Suprapubic skin (tissue), 4 donors: ENCODE results near the gene SUPT4H1. TPM values are rescaled to one million over a fixed set of nuclear protein-coding genes. Genes with fewer than 3 reads are reported as not detected.

Source experiments
- DNase-seq, 2 donors: peaks; one replicate each; pipeline ENCODE4 v3.0.0-alpha.2; 2019; ENCODE audit warnings: low spot score in 2 of 2
- H3K27ac ChIP-seq: fragments of 200-600 bp; sonication (generic); one replicate; pipeline ENCODE4 v1.5.1; 2019
- H3K27me3 ChIP-seq: fragments of 200-600 bp; sonication (generic); one replicate; pipeline ENCODE4 v1.5.1; 2019
- H3K36me3 ChIP-seq: fragments of 200-600 bp; sonication (generic); one replicate; pipeline ENCODE4 v1.5.1; 2019
- H3K4me1 ChIP-seq: fragments of 200-600 bp; sonication (generic); one replicate; pipeline ENCODE4 v1.5.1; 2019
- H3K4me3 ChIP-seq: fragments of 200-600 bp; sonication (generic); one replicate; pipeline ENCODE4 v1.5.1; 2019; ENCODE audit warnings: mild to moderate bottlenecking
- H3K9me3 ChIP-seq: fragments of 200-600 bp; sonication (generic); one replicate; pipeline ENCODE4 v1.5.1; 2019
- CTCF ChIP-seq, 2 donors: fragments of 200-600 bp in 1 of 2; fragments of 450-650 bp in 1 of 2; sonication (generic) in 1 of 2; IDR thresholded peaks; one replicate each; pipeline ENCODE4 v1.5.1; 2016 to 2019; ENCODE audit warnings: antibody characterized with exemption in 2 of 2, mild to moderate bottlenecking in 1 of 2, moderate library complexity in 1 of 2
- EP300 ChIP-seq: sonication (generic); formaldehyde crosslinking; IDR thresholded peaks from one replicate; pipeline ENCODE4 v1.6.1; 2017; ENCODE audit warnings: antibody characterized with exemption
- POLR2A ChIP-seq, 2 donors: fragments of 450-650 bp; IDR thresholded peaks; one replicate each; pipeline ENCODE4 v1.6.1; 2017; ENCODE audit warnings: antibody characterized with exemption in 2 of 2, mild to moderate bottlenecking in 2 of 2, moderate library complexity in 2 of 2
- POLR2AphosphoS5 ChIP-seq, 3 donors: sonication (generic); formaldehyde crosslinking; IDR thresholded peaks; one replicate each; pipeline ENCODE4 v1.6.1; 2017; ENCODE audit warnings: antibody characterized with exemption in 3 of 3
- whole genome bisulfite sequencing: methylation state at CpG from one replicate; pipeline ENCODE4 v1.1.5; 2018; 5-methylcytosine and 5-hydroxymethylcytosine counted together
- total RNA-seq, 4 donors: library from RNA; depleted of rRNA; stranded (reverse); fragments of >200 nt; gene quantifications; one replicate each; pipeline ENCODE4 v1.1.0, GENCODE V29; 2016

SUPT4H1 gene
- total RNA-seq, 4 donors from 2014 or later = 33.8 to 48.3 (median 40.3) TPM

- Histone ChIP-seq H3K36me3 (peaks cover 44% of the 10 kb centered on the region), H3K27ac (no peak overlapping the region), H3K4me1 (peaks cover 23% of the 10 kb centered on the region), H3K27me3 (no peaks in the 10 kb centered on the region), H3K9me3 (no peaks in the 10 kb centered on the region), H3K4me3 (peak overlapping the region; percentile 95)
- 61% methylated on average over 4 of the region's 4 CpGs for WGBS
- DNase-seq = no peak
- TF ChIP-seq EP300 (no peak), POLR2A (IDR thresholded peaks at IDR 0.05) (no peak), POLR2AphosphoS5 (IDR thresholded peaks at IDR 0.05) (no peak), CTCF (IDR thresholded peaks at IDR 0.05) (no peak)
Observed at GRCh38 chr17:58351182-58351581, 819 bp downstream of the SUPT4H1 start.

GRCh38 chr17:58348038-58348437, 4.0 kb downstream of the SUPT4H1 start:
- Histone ChIP-seq H3K27ac (no peak overlapping the region), H3K27me3 (no peaks in the 10 kb centered on the region), H3K4me3 (no peak overlapping the region), H3K36me3 (peaks cover 72% of the 10 kb centered on the region), H3K9me3 (no peaks in the 10 kb centered on the region), H3K4me1 (peaks cover 14% of the 10 kb centered on the region)
- TF ChIP-seq CTCF (IDR thresholded peaks at IDR 0.05) (no peak), EP300 (no peak), POLR2AphosphoS5 (IDR thresholded peaks at IDR 0.05) (no peak), POLR2A (IDR thresholded peaks at IDR 0.05) (no peak)
- 84% methylated on average over 1 of the region's 1 CpG for WGBS
- DNase-seq = no peak

- DNase-seq = no peak
- H3K9me3 ChIP-seq = no peaks in the 10 kb centered on the region
- H3K4me3 ChIP-seq = no peak overlapping the region
- TF ChIP-seq POLR2A (IDR thresholded peaks at IDR 0.05) = no peak
- no peak for TF ChIP-seq CTCF (IDR thresholded peaks at IDR 0.05)
- TF ChIP-seq POLR2AphosphoS5 (IDR thresholded peaks at IDR 0.05) = no peak
- no peak for TF ChIP-seq EP300
- 89% methylated on average over 4 of the region's 4 CpGs for WGBS
- no peaks in the 10 kb centered on the region for H3K4me1 ChIP-seq
- H3K27ac ChIP-seq = no peak overlapping the region
- H3K27me3 ChIP-seq = no peaks in the 10 kb centered on the region
- peaks cover 72% of the 10 kb centered on the region for H3K36me3 ChIP-seq
Observed at GRCh38 chr17:58345500-58345899, 6.5 kb downstream of the SUPT4H1 start.

GRCh38 chr17:58344791-58345157, 7.2 kb downstream of the SUPT4H1 start:
- Histone ChIP-seq H3K9me3 (no peaks in the 10 kb centered on the region), H3K27ac (no peak overlapping the region), H3K27me3 (no peaks in the 10 kb centered on the region), H3K36me3 (peaks cover 64% of the 10 kb centered on the region), H3K4me1 (no peaks in the 10 kb centered on the region), H3K4me3 (no peak overlapping the region)
- no peak for DNase-seq
- whole genome bisulfite sequencing = 33% methylated on average over 2 of the region's 2 CpGs
- TF ChIP-seq POLR2A (IDR thresholded peaks at IDR 0.05) (no peak), CTCF (IDR thresholded peaks at IDR 0.05) (no peak), POLR2AphosphoS5 (IDR thresholded peaks at IDR 0.05) (no peak), EP300 (no peak)

- H3K27ac ChIP-seq = no peak overlapping the region
- DNase-seq = peak in 1 of 2 donors; percentile 45
Observed at GRCh38 chr17:58344047-58344790, 7.8 kb downstream of the SUPT4H1 start.

More at GRCh38 chr17:58344047-58344790, 7.8 kb downstream of the SUPT4H1 start:
- Histone ChIP-seq H3K36me3 (peaks cover 59% of the 10 kb centered on the region), H3K4me1 (peaks cover under 1% of the 10 kb centered on the region), H3K9me3 (no peaks in the 10 kb centered on the region), H3K4me3 (no peak overlapping the region), H3K27me3 (no peaks in the 10 kb centered on the region)
- no peak for TF ChIP-seq POLR2A (IDR thresholded peaks at IDR 0.05)
- no peak for TF ChIP-seq EP300
- TF ChIP-seq CTCF (IDR thresholded peaks at IDR 0.05) = no peak
- no peak for TF ChIP-seq POLR2AphosphoS5 (IDR thresholded peaks at IDR 0.05)
- WGBS = 32% methylated on average over 9 of the region's 9 CpGs
